ENCODE measurements around the gene SAFB.

DNA sequence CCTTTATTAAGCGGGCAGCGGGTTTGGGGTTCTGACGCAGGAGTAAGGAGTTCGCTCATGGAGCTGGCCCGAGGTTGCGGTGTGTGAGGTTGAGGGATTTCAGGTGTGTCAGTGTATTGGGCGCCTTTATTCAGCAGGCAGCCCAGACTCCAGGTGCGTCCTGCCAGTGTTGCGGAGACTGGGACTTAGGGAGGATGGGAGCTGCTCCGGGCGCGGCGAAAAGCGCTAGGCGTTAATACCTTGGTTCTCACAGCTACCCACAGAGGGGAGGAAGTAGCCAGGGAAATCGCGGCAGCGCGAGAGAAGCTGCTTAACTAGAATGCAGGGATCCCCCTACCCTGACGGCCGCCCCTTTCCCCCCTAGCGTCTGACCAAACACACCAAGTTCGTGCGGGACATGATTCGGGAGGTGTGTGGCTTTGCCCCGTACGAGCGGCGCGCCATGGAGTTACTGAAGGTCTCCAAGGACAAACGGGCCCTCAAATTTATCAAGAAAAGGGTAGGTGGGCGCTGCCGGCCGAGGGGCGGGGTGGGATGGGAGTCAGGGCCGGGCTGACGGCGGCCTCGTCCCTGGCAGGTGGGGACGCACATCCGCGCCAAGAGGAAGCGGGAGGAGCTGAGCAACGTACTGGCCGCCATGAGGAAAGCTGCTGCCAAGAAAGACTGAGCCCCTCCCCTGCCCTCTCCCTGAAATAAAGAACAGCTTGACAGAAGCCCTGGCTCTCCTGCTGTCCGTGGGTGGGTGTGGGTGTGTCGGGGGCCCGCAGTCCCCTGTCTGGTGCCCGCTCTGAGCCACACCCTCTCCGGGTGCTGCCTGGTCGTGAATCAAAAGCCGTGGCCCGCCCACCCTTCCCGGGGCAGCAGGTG, 68.3 kb downstream of the SAFB start:
- TF ChIP-seq POLR2AphosphoS5 (IDR thresholded peaks at IDR 0.05; ENCODE audit: borderline replicate concordance, low read depth, low read length): peak; percentile 44
- no peak for TF ChIP-seq FOXP2 (optimal IDR thresholded peaks at IDR 0.05; ENCODE audit: control extremely low read depth, extremely low read length, insufficient read depth)
